ENCODE results near the gene SGCD.

The SGCD gene

DNA sequence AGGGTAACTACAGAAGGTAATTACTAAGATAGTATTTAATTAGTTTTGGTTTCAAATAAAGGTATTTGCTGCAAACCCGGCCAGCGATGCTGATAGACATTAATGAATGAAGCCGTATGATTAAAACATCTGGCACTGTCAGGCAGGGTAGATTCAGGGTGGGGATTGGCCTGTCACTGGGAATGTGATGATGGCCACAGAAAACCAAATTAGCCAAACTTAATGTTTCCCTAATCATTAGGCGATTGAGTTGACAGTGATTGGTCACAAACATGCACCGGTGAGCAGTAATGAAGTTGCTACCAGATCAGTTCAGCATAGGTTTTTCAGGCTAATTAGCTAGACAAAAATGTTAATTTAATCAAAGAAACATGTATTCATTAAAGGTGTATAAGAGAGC lies 107.5 kb downstream of the SGCD start:
- no peaks in the 10 kb centered on the region for H3K4me1 Mint-ChIP-seq

DNA sequence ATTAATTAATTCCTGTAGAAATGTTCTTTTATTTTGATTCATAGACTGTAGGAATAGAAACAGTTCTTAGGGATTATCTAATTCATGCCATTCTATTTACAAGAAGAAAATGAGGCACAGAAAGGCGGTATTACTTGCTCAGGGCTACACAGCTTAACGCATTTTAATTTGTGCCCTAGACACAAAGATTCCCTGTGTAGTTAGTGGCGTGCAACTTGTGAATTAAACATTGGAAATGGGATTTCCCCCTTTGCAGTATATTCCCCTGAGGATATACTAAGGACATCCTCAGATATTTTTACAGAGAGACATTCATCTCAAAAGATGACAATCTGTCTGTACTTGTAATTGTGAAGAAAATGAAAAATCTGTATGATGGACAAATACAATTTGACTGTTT lies 108.1 kb downstream of the SGCD start:
- DNase-seq (no peak), ATAC-seq (replicated peaks) (no peak)
- no peaks in the 10 kb centered on the region for H3K4me1 Mint-ChIP-seq
- peaks cover 1 to 6% of the 10 kb centered on the region in 2 donors for H3K9me3 Mint-ChIP-seq
- peaks cover 8 to 11% of the 10 kb centered on the region in 2 donors for H3K27me3 Mint-ChIP-seq
- no peak overlapping the region for H3K4me3 Mint-ChIP-seq
- no peak overlapping the region for H3K27ac Mint-ChIP-seq
- no peaks in the 10 kb centered on the region for H3K36me3 Mint-ChIP-seq

More for the DNA sequence above, 107.5 kb downstream of the SGCD start:
- ATAC-seq (replicated peaks) (no peak), DNase-seq (no peak)
- H3K27me3 Mint-ChIP-seq = peaks cover 7 to 8% of the 10 kb centered on the region in 2 donors
- H3K36me3 Mint-ChIP-seq = no peaks in the 10 kb centered on the region
- H3K27ac Mint-ChIP-seq = no peak overlapping the region
- no peak overlapping the region for H3K4me3 Mint-ChIP-seq
- H3K9me3 Mint-ChIP-seq = peaks cover 1 to 6% of the 10 kb centered on the region in 2 donors

DNA sequence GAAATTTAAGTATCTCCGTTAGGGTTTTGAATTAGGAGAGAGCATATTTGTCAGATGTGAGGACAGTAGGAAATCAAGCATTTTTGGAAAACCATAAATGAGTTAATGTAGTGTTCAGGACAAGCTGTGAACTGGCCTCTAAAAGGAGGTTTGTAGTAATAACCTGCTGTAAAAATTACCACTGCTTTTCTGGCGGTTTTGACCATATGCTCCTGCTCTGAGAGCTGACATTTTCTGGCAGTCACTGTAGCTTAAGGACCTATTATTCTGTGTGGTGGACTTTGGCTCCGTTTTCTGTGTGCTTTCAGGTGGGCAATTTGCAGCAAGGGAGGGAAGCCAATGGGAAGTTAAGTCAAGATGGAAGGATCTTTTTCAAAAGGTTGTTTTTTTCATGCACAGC lies 111.1 kb downstream of the SGCD start:
- no peaks in the 10 kb centered on the region for H3K36me3 Mint-ChIP-seq
- DNase-seq = no peak
- H3K9me3 Mint-ChIP-seq = peaks cover 0 to 1% of the 10 kb centered on the region in 2 donors
- peaks cover 0 to 6% of the 10 kb centered on the region in 2 donors for H3K27me3 Mint-ChIP-seq
- H3K4me3 Mint-ChIP-seq = no peak overlapping the region
- no peak overlapping the region for H3K27ac Mint-ChIP-seq
- H3K4me1 Mint-ChIP-seq = no peaks in the 10 kb centered on the region
- no peak for ATAC-seq (replicated peaks)

DNA sequence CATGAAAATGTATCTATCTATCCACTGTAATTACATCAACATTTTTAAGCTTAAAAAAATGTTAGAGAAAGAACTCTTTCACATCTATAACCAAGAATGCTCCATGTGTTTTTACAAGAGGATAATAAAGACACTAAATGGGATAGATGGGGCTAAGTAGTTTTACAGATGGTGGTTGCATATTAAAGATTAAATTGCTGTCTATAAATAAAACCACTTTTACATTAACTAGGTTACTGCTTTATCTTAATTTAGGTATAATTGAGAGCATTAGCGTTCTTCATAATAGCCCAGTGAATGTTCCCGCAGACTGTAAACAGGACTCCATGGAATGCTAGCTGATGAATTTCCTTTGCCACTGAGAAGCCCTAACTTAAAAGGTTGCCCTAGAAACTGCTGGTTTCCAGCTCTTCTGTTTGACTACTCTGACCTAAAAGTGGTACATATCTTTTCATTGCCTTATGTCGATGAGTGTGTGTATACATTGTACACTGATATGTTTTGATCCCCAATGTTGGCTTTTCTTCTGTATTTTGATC lies 117.9 kb downstream of the SGCD start:
- no peak overlapping the region for H3K27ac Mint-ChIP-seq
- ATAC-seq (replicated peaks) = no peak

DNA sequence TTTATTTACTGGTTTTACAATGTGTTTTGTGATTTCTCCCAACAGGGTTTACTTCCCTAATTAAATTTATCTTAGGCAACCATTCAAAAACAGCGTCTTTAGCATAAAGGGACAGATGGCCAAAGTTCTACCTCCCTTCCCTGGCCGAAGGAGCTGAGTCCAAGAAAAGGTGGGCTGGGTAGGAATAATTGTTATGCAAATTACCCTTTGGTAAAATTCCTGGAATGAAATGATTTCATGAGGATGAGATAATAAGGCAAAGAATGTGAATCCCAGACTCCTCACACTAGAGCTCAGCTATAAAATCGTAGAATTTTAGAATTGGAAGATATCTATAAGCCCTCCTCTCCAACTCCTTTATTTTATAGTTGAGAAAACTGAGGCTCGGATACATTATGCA lies 119.6 kb downstream of the SGCD start:
- no peaks in the 10 kb centered on the region for H3K36me3 Mint-ChIP-seq
- no peak for ATAC-seq (replicated peaks)
- no peak for DNase-seq
- H3K4me1 Mint-ChIP-seq = no peaks in the 10 kb centered on the region
- no peak overlapping the region for H3K27ac Mint-ChIP-seq
- H3K27me3 Mint-ChIP-seq = peaks cover 14 to 20% of the 10 kb centered on the region in 2 donors
- no peak overlapping the region for H3K4me3 Mint-ChIP-seq
- H3K9me3 Mint-ChIP-seq = peaks cover 0 to 4% of the 10 kb centered on the region in 2 donors

More for the DNA sequence above, 117.9 kb downstream of the SGCD start:
- Mint-ChIP-seq H3K36me3 (no peaks in the 10 kb centered on the region), H3K27me3 (peaks cover 17 to 20% of the 10 kb centered on the region in 2 donors), H3K4me1 (no peaks in the 10 kb centered on the region), H3K9me3 (peaks cover 0 to 4% of the 10 kb centered on the region in 2 donors), H3K4me3 (no peak overlapping the region)
- no peak for DNase-seq

DNA sequence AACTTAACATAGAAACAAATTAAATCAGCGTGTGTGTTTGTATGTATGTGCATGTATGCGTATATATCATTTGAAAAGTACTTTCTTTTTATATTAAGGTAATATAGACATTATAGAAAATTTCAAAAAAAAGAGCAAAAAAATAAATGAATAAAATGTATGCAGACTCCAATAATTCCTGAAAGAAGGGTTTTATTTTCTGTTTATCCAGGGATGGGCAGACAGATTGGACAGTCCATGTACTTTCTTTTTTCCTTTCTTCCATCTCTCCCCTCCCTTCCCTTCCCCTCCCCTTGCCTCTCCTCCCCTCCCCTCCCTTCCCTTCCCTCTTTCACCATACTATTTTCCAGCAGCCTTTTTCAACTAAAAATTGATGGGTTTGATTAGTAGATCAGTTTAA lies 123.8 kb downstream of the SGCD start:
- peaks cover 0 to 4% of the 10 kb centered on the region in 2 donors for H3K9me3 Mint-ChIP-seq
- no peaks in the 10 kb centered on the region for H3K36me3 Mint-ChIP-seq
- H3K4me3 Mint-ChIP-seq = no peak overlapping the region
- no peak overlapping the region for H3K27ac Mint-ChIP-seq
- H3K4me1 Mint-ChIP-seq = no peaks in the 10 kb centered on the region
- peaks cover 5 to 14% of the 10 kb centered on the region in 2 donors for H3K27me3 Mint-ChIP-seq
- DNase-seq (no peak), ATAC-seq (replicated peaks) (no peak)

DNA sequence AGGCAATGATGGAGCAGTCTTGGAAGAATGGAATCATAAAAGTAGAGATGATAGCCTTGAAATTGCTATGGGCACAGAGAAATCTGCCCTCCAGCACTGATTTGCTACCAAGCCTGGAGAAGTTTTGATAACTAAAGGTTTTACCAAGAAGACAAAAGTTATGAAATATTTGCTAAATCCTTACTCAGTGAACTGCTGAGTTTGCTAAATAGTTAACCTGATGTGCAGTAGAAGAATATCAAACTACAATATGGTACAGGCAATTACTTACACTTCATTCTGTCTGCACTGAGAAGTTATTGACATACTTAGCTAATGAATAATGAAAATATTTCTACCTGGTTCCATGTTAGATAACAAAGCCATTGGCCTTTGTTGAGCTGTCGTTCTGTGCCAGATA lies 124.5 kb downstream of the SGCD start:
- Mint-ChIP-seq H3K27ac (no peak overlapping the region), H3K36me3 (no peaks in the 10 kb centered on the region), H3K9me3 (peaks cover 0 to 4% of the 10 kb centered on the region in 2 donors), H3K4me1 (no peaks in the 10 kb centered on the region), H3K4me3 (no peak overlapping the region), H3K27me3 (peaks cover 0 to 13% of the 10 kb centered on the region in 2 donors)
- no peak for DNase-seq
- peak in 1 of 2 donors; percentile 12 for ATAC-seq (replicated peaks)

DNA sequence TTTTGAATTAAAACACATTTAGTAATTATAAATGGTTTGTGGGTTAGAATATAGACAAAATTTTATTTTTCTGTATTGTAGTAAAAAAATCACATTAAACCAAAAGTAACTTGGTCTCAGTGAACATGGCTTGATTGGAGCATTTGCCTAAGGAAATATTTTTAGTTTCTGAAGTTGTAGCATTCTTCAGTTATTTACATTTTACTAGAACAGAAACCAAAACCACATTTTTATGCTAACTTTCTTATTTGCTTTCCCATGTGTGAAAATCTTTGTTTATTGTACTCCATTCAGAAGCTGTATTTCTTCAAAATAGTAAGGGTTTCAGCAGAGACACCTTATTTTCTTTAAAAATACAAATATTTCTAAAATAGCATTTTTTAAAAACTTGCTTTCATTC lies 129.9 kb downstream of the SGCD start:
- DNase-seq (no peak), ATAC-seq (replicated peaks) (no peak)
- Mint-ChIP-seq H3K36me3 (no peaks in the 10 kb centered on the region), H3K27me3 (peaks cover 0 to 9% of the 10 kb centered on the region in 2 donors), H3K4me3 (no peak overlapping the region), H3K27ac (no peak overlapping the region), H3K9me3 (no peaks in the 10 kb centered on the region), H3K4me1 (no peaks in the 10 kb centered on the region)

DNA sequence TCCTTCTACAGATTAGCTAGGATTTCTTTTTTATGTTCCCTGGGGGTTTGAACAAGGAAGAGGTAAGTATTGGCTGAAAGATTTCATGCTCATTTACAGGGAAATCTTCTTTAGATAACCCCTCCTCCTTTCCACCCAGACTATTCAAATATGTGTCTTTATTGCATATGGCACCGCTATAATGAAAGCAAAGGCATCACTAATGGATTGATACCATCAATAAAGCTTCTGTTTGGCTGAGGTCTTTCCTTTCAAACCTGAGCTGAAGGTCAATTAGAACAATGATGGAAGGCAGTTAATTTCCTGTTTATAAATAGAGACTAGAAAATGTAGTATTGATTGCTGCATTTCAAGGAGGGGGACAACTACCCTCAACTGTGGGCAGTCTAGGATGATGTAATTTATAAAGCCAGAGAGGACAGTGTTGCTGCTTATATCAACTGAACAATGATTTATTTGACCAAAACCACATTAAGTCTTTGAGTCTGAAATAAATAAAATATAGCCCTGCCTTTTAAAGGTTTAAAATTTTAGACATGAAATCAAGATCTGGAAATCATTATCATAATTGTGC lies 132.9 kb downstream of the SGCD start:
- H3K4me3 Mint-ChIP-seq = no peak overlapping the region
- H3K4me1 Mint-ChIP-seq = no peaks in the 10 kb centered on the region
- no peak for ATAC-seq (replicated peaks)
- H3K9me3 Mint-ChIP-seq = no peaks in the 10 kb centered on the region
- H3K36me3 Mint-ChIP-seq = no peaks in the 10 kb centered on the region
- H3K27me3 Mint-ChIP-seq = peaks cover 0 to 5% of the 10 kb centered on the region in 2 donors
- DNase-seq = no peak
- no peak overlapping the region for H3K27ac Mint-ChIP-seq

DNA sequence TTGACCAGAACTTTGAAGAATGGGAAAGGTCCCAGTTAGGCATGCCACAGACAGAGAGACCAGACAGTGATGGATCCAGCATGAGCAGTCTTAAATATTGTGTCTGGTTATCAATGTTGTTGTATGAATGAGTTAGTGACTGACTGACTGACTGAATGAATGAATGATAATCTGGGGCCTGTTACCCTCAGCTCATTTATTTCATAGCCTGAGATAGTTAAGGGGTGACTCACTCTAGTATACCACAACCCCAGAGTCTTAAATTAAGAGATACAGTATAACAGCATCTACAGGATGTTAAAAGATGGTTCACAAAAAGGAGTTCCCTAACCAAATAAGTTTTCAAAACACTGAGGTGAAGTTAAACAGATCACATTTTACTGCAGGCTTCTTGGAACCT lies 133.5 kb downstream of the SGCD start:
- H3K27ac Mint-ChIP-seq = no peak overlapping the region
- no peaks in the 10 kb centered on the region for H3K36me3 Mint-ChIP-seq
- no peak for ATAC-seq (replicated peaks)

DNA sequence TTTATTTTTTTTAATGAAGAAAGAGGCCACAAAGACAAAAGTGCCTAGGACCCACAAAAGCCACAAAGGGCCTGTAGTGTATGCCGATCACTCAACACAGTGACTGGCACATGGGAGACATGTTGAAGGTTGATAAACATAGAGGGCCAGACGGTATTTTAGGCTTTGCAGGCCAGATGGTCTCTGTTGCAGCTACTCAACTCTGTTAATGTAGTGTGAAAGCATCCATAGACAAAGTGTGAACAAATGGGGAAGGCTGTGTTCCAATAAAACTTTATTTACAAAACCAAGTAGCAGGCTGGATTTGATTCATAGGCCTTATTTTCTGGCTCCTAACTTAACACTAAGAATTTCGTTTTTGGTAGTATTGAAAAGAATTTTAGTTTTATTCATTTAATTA lies 139.9 kb downstream of the SGCD start:
- DNase-seq = no peak
- H3K27me3 Mint-ChIP-seq = no peaks in the 10 kb centered on the region
- peaks cover 0 to 2% of the 10 kb centered on the region in 2 donors for H3K9me3 Mint-ChIP-seq
- H3K27ac Mint-ChIP-seq = no peak overlapping the region
- H3K4me1 Mint-ChIP-seq = no peaks in the 10 kb centered on the region
- H3K4me3 Mint-ChIP-seq = no peak overlapping the region
- no peaks in the 10 kb centered on the region for H3K36me3 Mint-ChIP-seq
- ATAC-seq (replicated peaks) = no peak

More for the DNA sequence above, 133.5 kb downstream of the SGCD start:
- H3K4me3 Mint-ChIP-seq = no peak overlapping the region
- peaks cover 0 to under 1% of the 10 kb centered on the region in 2 donors for H3K9me3 Mint-ChIP-seq
- H3K4me1 Mint-ChIP-seq = no peaks in the 10 kb centered on the region
- DNase-seq = no peak
- H3K27me3 Mint-ChIP-seq = peaks cover 0 to 5% of the 10 kb centered on the region in 2 donors

DNA sequence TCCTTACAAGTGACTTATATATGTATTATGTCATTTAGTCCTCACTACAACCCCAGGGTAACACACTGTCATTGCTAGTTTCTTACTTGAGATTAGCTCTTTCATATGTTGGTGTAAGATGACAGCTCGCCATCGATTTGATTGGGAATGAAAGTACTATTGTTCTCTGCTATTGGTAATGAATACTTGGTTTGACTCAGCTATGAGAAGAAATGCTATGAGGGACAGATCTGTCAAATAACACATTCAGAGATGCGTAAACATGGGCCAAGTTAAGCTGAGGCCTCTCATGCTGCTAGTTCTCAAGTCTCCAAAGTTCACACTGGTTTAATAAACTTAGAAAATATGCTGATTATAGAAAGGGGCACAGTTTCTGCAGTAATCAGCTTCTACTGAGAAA lies 142.7 kb downstream of the SGCD start:
- no peak overlapping the region for H3K27ac Mint-ChIP-seq
- H3K36me3 Mint-ChIP-seq = no peaks in the 10 kb centered on the region
- ATAC-seq (replicated peaks) (no peak), DNase-seq (no peak)
- H3K9me3 Mint-ChIP-seq = peaks cover 0 to 2% of the 10 kb centered on the region in 2 donors
- H3K4me3 Mint-ChIP-seq = no peak overlapping the region
- H3K4me1 Mint-ChIP-seq = no peaks in the 10 kb centered on the region
- H3K27me3 Mint-ChIP-seq = no peaks in the 10 kb centered on the region

DNA sequence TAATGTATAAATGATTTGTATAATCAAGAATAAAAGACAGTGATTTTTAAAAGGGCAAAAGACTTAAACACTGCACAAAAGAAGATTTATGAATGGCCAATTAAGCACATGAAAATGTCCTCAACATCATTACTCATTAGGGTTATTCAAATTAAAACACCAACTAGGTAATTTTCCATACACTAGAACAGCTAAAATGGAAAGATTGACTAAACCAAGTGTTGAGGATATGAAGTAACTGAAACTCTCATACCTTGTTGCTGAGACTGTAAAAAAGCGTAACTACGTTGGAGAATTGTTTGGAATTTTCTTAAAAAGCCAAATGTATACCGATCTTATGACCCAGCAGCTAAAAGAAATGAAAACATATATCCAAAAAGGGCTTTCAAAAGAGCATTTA lies 144.9 kb downstream of the SGCD start:
- DNase-seq (no peak), ATAC-seq (replicated peaks) (no peak)
- H3K36me3 Mint-ChIP-seq = no peaks in the 10 kb centered on the region
- no peaks in the 10 kb centered on the region for H3K4me1 Mint-ChIP-seq
- no peaks in the 10 kb centered on the region for H3K9me3 Mint-ChIP-seq
- no peaks in the 10 kb centered on the region for H3K27me3 Mint-ChIP-seq
- H3K4me3 Mint-ChIP-seq = no peak overlapping the region
- H3K27ac Mint-ChIP-seq = no peak overlapping the region

DNA sequence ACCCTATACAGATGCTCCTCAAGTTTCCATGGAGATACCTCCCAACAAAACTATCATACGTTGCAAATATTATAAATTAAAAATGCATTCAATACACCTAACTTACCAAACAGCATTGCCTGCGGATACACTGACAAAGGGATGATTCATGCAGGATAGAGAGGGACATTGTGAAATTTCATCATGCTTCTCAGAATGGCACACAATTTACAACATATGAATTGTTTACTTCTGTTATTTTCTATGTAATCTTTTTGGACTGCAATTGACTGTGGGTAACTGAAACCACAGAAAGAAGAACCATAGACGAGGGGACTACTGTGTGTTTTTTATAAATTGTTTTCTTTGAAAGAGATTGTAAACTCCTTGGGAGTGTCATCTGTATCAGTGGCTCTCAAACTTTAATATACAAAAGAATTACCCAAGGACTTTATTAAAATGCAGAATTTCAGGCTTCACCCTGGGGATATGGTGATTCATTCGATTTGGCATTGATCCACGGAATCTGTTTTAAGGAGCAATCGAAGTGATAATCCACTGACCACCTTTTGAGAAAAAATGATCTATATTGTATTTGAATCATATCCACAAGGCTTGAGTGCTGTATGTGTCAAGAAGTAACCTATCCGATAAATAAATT lies 146.4 kb downstream of the SGCD start:
- Mint-ChIP-seq H3K27me3 (no peaks in the 10 kb centered on the region), H3K9me3 (no peaks in the 10 kb centered on the region), H3K4me1 (no peaks in the 10 kb centered on the region), H3K4me3 (no peak overlapping the region), H3K36me3 (no peaks in the 10 kb centered on the region), H3K27ac (no peak overlapping the region)
- ATAC-seq (replicated peaks) (no peak), DNase-seq (no peak)

DNA sequence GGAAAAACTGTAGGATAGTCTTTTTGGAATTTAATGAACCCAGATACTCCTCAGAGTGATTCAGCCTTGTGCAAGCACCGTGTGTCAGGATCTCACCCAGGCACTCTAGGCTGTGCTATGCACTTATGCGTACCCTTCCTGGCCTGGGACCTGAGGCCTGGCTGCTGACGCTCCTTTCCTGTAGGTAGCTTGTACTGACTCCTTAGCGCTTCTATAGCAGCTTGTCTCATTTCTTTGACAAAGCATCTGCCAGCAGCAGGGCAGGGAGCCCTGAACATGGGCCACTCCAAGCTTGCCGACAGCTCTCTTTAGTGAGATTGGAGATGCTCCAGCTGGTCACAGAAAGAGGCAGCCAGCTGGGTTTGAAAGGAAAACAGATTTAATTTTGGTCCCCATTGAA lies 147.3 kb downstream of the SGCD start:
- H3K4me3 Mint-ChIP-seq = no peak overlapping the region
- no peaks in the 10 kb centered on the region for H3K4me1 Mint-ChIP-seq
- no peaks in the 10 kb centered on the region for H3K27me3 Mint-ChIP-seq
- ATAC-seq (replicated peaks) = no peak
- no peak for DNase-seq
- H3K27ac Mint-ChIP-seq = no peak overlapping the region
- no peaks in the 10 kb centered on the region for H3K36me3 Mint-ChIP-seq
- H3K9me3 Mint-ChIP-seq = no peaks in the 10 kb centered on the region
